ENCODE results near the gene XIAP. TPM values are rescaled to one million over a fixed set of nuclear protein-coding genes. Genes with fewer than 3 reads are reported as not detected.
"Not testable (repeated sequence)": the region's sequence is repeated elsewhere in the genome, so short reads cannot be mapped to it uniquely, and the experiment has no call there.

The XIAP gene
- total and polyA plus RNA-seq, 9 of the 15 experiments (the other 6 are each of a cell fraction or from before 2014, with no cell fraction given): 5.7 to 40.5 (median 19.8) TPM

DNA sequence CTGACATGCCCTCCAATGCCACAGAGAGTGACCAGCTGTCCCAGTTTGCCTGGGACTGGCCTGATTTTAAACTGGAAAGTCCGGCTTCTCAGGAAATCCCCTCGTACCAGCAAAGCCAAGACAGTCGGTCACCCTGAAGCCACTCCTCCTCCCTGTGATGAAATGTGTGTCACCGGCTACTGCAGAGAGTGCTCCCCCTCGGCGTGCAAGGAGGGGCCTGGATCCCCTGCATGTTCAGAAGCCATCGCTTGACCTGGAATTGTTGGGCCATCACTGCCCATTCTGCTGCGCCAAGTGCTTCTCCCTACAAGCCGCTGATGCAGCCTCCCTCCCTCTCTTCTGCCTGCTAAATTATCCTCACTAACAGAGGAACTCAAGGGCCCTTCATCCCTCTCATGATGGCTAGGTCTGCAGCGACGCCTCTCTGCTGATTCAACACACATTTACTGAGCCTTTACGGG, 44.9 kb upstream of the XIAP start:
- 46% methylated on average over 6 of the region's 12 CpGs for WGBS (ENCODE audit: insufficient coverage, low coverage, missing lambda C conversion rate)
- not testable (repeated sequence) for H2AFZ ChIP-seq (ENCODE audit: low read depth, low read length); FAIRE-seq

More for the DNA sequence above, 44.9 kb upstream of the XIAP start:
- BruUV-seq (replicated peaks); H3K4me3 ChIP-seq; H3K4me2 ChIP-seq (ENCODE audit: insufficient read depth, low read length); intact Hi-C loops (cut with micrococcal nuclease); H3K27me3 ChIP-seq (ENCODE audit: control insufficient read depth in 2 of 2, insufficient read depth in 2 of 2, low read length in 2 of 2); CTCF ChIA-PET (ENCODE audit: low intra/inter-chr PET ratio); in situ Hi-C loops (cut with MboI); POLR2A ChIA-PET; H3K36me3 ChIP-seq (ENCODE audit: control insufficient read depth, insufficient read depth, low read length); H3K27ac ChIP-seq (ENCODE audit: extremely low read depth, low read depth, low read length); H3K9me3 ChIP-seq (replicated peaks; ENCODE audit: control insufficient read depth, insufficient read depth, low read depth, low read length); H3K4me1 ChIP-seq (replicated peaks in 1 of 2; ENCODE audit: control insufficient read depth in 2 of 2, insufficient read depth in 2 of 2, low read length in 2 of 2); DNase-seq (ENCODE audit: extremely low read depth in 1 of 4, low spot score in 3 of 4); H4K20me1 ChIP-seq (replicated peaks; ENCODE audit: control insufficient read depth, insufficient read depth, low read length); H3K79me2 ChIP-seq (ENCODE audit: control insufficient read depth, insufficient read depth, low read length); H3K9me1 ChIP-seq (ENCODE audit: control insufficient read depth, insufficient read depth, low read length); H3K9ac ChIP-seq (ENCODE audit: insufficient read depth in 1 of 2, low read depth in 2 of 2, low read length in 2 of 2): not testable (repeated sequence)
- TF ChIP-seq RAD21 (CRISPR knock-in tag; conservative IDR thresholded peaks at IDR 0.05 in 1 of 2, IDR thresholded peaks at IDR 0.05 in 1 of 2): peak in 1 of 2 experiments; percentile 49; a peak in 2 of 4 replicates
- TF ChIP-seq, protein P1, sequence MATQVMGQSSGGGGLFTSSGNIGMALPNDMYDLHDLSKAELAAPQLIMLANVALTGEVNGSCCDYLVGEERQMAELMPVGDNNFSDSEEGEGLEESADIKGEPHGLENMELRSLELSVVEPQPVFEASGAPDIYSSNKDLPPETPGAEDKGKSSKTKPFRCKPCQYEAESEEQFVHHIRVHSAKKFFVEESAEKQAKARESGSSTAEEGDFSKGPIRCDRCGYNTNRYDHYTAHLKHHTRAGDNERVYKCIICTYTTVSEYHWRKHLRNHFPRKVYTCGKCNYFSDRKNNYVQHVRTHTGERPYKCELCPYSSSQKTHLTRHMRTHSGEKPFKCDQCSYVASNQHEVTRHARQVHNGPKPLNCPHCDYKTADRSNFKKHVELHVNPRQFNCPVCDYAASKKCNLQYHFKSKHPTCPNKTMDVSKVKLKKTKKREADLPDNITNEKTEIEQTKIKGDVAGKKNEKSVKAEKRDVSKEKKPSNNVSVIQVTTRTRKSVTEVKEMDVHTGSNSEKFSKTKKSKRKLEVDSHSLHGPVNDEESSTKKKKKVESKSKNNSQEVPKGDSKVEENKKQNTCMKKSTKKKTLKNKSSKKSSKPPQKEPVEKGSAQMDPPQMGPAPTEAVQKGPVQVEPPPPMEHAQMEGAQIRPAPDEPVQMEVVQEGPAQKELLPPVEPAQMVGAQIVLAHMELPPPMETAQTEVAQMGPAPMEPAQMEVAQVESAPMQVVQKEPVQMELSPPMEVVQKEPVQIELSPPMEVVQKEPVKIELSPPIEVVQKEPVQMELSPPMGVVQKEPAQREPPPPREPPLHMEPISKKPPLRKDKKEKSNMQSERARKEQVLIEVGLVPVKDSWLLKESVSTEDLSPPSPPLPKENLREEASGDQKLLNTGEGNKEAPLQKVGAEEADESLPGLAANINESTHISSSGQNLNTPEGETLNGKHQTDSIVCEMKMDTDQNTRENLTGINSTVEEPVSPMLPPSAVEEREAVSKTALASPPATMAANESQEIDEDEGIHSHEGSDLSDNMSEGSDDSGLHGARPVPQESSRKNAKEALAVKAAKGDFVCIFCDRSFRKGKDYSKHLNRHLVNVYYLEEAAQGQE (IDR thresholded peaks at IDR 0.05; ENCODE audit: borderline replicate concordance): peak; percentile 33; the same call in 1 of the 2 replicates
- TF ChIP-seq, protein P1 (CRISPR knock-in tag; IDR thresholded peaks at IDR 0.05; ENCODE audit: low read depth): not testable (repeated sequence)
- TF ChIP-seq, protein P2, sequence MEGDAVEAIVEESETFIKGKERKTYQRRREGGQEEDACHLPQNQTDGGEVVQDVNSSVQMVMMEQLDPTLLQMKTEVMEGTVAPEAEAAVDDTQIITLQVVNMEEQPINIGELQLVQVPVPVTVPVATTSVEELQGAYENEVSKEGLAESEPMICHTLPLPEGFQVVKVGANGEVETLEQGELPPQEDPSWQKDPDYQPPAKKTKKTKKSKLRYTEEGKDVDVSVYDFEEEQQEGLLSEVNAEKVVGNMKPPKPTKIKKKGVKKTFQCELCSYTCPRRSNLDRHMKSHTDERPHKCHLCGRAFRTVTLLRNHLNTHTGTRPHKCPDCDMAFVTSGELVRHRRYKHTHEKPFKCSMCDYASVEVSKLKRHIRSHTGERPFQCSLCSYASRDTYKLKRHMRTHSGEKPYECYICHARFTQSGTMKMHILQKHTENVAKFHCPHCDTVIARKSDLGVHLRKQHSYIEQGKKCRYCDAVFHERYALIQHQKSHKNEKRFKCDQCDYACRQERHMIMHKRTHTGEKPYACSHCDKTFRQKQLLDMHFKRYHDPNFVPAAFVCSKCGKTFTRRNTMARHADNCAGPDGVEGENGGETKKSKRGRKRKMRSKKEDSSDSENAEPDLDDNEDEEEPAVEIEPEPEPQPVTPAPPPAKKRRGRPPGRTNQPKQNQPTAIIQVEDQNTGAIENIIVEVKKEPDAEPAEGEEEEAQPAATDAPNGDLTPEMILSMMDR (IDR thresholded peaks at IDR 0.05 in 2 of 3, conservative IDR thresholded peaks at IDR 0.05 in 1 of 3; ENCODE audit: insufficient read depth in 2 of 3, low read depth in 1 of 3, low read length in 3 of 3): peak in 1 of 3 experiments; percentile 37; a peak in 2 of 6 replicates
- peak; percentile 84 for ATAC-seq
